ENCODE measurements around the gene SLC38A6. TPM values are rescaled to one million over a fixed set of nuclear protein-coding genes. Genes with fewer than 3 reads are reported as not detected.

Gene SLC38A6
- total and polyA plus RNA-seq, 10 of the 15 experiments (the other 5 are each of a cell fraction or from before 2014, with no cell fraction given): 2.0 to 7.0 (median 3.7) TPM

- no peak overlapping the region for H3K27ac ChIP-seq (ENCODE audit: control insufficient read depth, insufficient read depth)
- ChIA-PET RAD21 (ENCODE audit: unreplicated experiment) (no interaction called here), SMC1A (ENCODE audit: uncharacterized antibody, unreplicated experiment) (no interaction called here), POLR2A (no interaction called here), CTCF (no interaction called here)
- no peaks in the 10 kb centered on the region for H3K36me3 ChIP-seq (ENCODE audit: control insufficient read depth in 2 of 2, insufficient read depth in 2 of 2, low read length in 1 of 2)
- WGBS (ENCODE audit: insufficient coverage, insufficient replicate concordance, low lambda C conversion rate, missing lambda C conversion rate): 97% methylated on average over 3 of the region's 3 CpGs
- ATAC-seq (no peak), DNase-seq (ENCODE audit: low read depth, low spot score) (no peak), FAIRE-seq (no peak)
- in situ Hi-C loops (cut with MboI): no loop called here
- no peaks in the 10 kb centered on the region for H3K4me1 ChIP-seq (ENCODE audit: control insufficient read depth, insufficient read depth, low read length)
- intact Hi-C loops (cut with micrococcal nuclease; ENCODE audit: unreplicated experiment): no loop called here
- no peaks in the 10 kb centered on the region for H3K79me2 ChIP-seq (ENCODE audit: control insufficient read depth, insufficient read depth, low read length)
- no peak overlapping the region for H3K9ac ChIP-seq (ENCODE audit: control insufficient read depth, insufficient read depth, low read length)
- H3K4me3 ChIP-seq: no peak overlapping the region
- no TSS peak for BruUV-seq (replicated peaks)
- no peak overlapping the region for H2AFZ ChIP-seq (ENCODE audit: control insufficient read depth, low read depth, low read length)
- no peak overlapping the region for H3K4me2 ChIP-seq (ENCODE audit: control insufficient read depth, insufficient read depth)
- no peaks in the 10 kb centered on the region for H4K20me1 ChIP-seq (ENCODE audit: control insufficient read depth, insufficient read depth)
- H3K9me3 ChIP-seq (replicated peaks; ENCODE audit: control insufficient read depth, insufficient read depth, low read length): no peaks in the 10 kb centered on the region; the same call in 2 of the 3 replicates
- no peaks in the 10 kb centered on the region for H3K27me3 ChIP-seq (replicated peaks in 1 of 2; ENCODE audit: control insufficient read depth in 2 of 2, insufficient read depth in 2 of 2, low read length in 1 of 2)
- TF ChIP-seq ZSCAN29 (IDR thresholded peaks at IDR 0.05) (no peak), CHD2 (IDR thresholded peaks at IDR 0.05; ENCODE audit: borderline replicate concordance, low read depth, low read length) (no peak), PML (IDR thresholded peaks at IDR 0.05; ENCODE audit: low read length) (no peak), MLLT1 (IDR thresholded peaks at IDR 0.05) (no peak), E4F1 (IDR thresholded peaks at IDR 0.05; ENCODE audit: borderline replicate concordance, partially characterized antibody) (no peak), WRNIP1 (IDR thresholded peaks at IDR 0.05; ENCODE audit: borderline replicate concordance, low read depth, low read length) (no peak), CBX3 (IDR thresholded peaks at IDR 0.05; ENCODE audit: borderline replicate concordance, low read depth) (no peak), NR2F1 (conservative IDR thresholded peaks at IDR 0.05) (no peak), NFYB (IDR thresholded peaks at IDR 0.05; ENCODE audit: insufficient read depth, low read depth, low read length) (no peak), PAX5 (IDR thresholded peaks at IDR 0.05; ENCODE audit: borderline replicate concordance, low read depth, low read length) (no peak), NFYA (IDR thresholded peaks at IDR 0.05; ENCODE audit: borderline replicate concordance, low read depth, low read length) (no peak), SIX5 (IDR thresholded peaks at IDR 0.05; ENCODE audit: low read depth, low read length, severe bottlenecking) (no peak), BRCA1 (IDR thresholded peaks at IDR 0.05; ENCODE audit: low read depth, low read length) (no peak)
- TF ChIP-seq, protein P1, sequence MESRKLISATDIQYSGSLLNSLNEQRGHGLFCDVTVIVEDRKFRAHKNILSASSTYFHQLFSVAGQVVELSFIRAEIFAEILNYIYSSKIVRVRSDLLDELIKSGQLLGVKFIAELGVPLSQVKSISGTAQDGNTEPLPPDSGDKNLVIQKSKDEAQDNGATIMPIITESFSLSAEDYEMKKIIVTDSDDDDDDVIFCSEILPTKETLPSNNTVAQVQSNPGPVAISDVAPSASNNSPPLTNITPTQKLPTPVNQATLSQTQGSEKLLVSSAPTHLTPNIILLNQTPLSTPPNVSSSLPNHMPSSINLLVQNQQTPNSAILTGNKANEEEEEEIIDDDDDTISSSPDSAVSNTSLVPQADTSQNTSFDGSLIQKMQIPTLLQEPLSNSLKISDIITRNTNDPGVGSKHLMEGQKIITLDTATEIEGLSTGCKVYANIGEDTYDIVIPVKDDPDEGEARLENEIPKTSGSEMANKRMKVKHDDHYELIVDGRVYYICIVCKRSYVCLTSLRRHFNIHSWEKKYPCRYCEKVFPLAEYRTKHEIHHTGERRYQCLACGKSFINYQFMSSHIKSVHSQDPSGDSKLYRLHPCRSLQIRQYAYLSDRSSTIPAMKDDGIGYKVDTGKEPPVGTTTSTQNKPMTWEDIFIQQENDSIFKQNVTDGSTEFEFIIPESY (IDR thresholded peaks at IDR 0.05): no peak
- TF ChIP-seq, protein P2, sequence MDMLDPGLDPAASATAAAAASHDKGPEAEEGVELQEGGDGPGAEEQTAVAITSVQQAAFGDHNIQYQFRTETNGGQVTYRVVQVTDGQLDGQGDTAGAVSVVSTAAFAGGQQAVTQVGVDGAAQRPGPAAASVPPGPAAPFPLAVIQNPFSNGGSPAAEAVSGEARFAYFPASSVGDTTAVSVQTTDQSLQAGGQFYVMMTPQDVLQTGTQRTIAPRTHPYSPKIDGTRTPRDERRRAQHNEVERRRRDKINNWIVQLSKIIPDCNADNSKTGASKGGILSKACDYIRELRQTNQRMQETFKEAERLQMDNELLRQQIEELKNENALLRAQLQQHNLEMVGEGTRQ (IDR thresholded peaks at IDR 0.05; ENCODE audit: borderline replicate concordance, low read depth, low read length): no peak
These were observed 70.6 kb downstream of the SLC38A6 start for GRCh38 chr14:61051621-61052020.
